H1 (cell line): ENCODE results near the gene PAQR5. TPM values are rescaled to one million over a fixed set of nuclear protein-coding genes. Genes with fewer than 3 reads are reported as not detected.

Source experiments
- CTCF ChIA-PET: fragments of 300-600 bp; sonication (Branson Sonifier 250); formaldehyde crosslinking; loops from one replicate; lab custom pipeline; 2021; ENCODE audit not compliant: partially characterized antibody; lab: Charles Lee
- POLR2A ChIA-PET: fragments of 300-600 bp; sonication (Branson Sonifier 250); formaldehyde crosslinking; loops from one replicate; lab custom pipeline; 2021; ENCODE audit warnings: inconsistent platforms; ENCODE audit not compliant: partially characterized antibody; lab: Charles Lee
- DNase-seq, 2 experiments: peaks; one replicate each; pipeline versions ENCODE4 v3.0.0 to v3.0.0-alpha.2; 2010 to 2022; ENCODE audit warnings: low spot score in 2 of 2, low read depth in 1 of 2, mixed read lengths in 1 of 2
- FAIRE-seq: peaks from 2 replicates; lab custom pipeline; 2011; peaks lifted over from hg19 to GRCh38; lab: Jason Lieb, UNC
- H2AFZ ChIP-seq: 2 replicates; pipeline ENCODE4 v1.8.1; 2012; ENCODE audit warnings: low read length, inconsistent platforms
- H2AK5ac ChIP-seq: 2 replicates; pipeline ENCODE4 v1.6.1; 2013; ENCODE audit warnings: low read depth, low read length
- H2BK120ac ChIP-seq: replicated peaks from 2 replicates; pipeline ENCODE3; 2013; ENCODE audit warnings: low read depth, low read length, inconsistent platforms
- H2BK12ac ChIP-seq: 2 replicates; pipeline ENCODE4 v1.6.1; 2013; ENCODE audit warnings: low read depth, low read length
- H2BK15ac ChIP-seq: 2 replicates; pipeline ENCODE4 v1.6.1; 2013; ENCODE audit warnings: low read length
- H2BK20ac ChIP-seq: 2 replicates; pipeline ENCODE4 v1.6.1; 2013; ENCODE audit warnings: low read length
- H2BK5ac ChIP-seq: 2 replicates; pipeline ENCODE4 v1.6.1; 2013; ENCODE audit warnings: low read depth, low read length
- H3K14ac ChIP-seq: 2 replicates; pipeline ENCODE4 v1.6.1; 2013; ENCODE audit warnings: inconsistent platforms; ENCODE audit not compliant: insufficient read length
- H3K18ac ChIP-seq: 2 replicates; pipeline ENCODE4 v1.6.1; 2013; ENCODE audit warnings: low read length; ENCODE audit errors: extremely low read depth
- H3K23ac ChIP-seq: 2 replicates; pipeline ENCODE4 v1.6.1; 2013; ENCODE audit warnings: inconsistent platforms; ENCODE audit not compliant: insufficient read length
- H3K23me2 ChIP-seq: 2 replicates; pipeline ENCODE4 v1.6.1; 2013; ENCODE audit warnings: low read depth, low read length
- H3K27ac ChIP-seq: 2 replicates; pipeline ENCODE4 v1.6.1; 2011; ENCODE audit warnings: low read depth, low read length, inconsistent platforms
- H3K27me3 ChIP-seq, 4 experiments: replicated peaks in 1 of 4; 1 replicate in 1 of 4; 2 replicates in 3 of 4; pipeline versions ENCODE4 v1.6.1 to v1.8.1; 2011 to 2013; ENCODE audit warnings: low read length in 3 of 4, mild to moderate bottlenecking in 3 of 4, inconsistent platforms in 2 of 4, mixed read lengths in 2 of 4, moderate library complexity in 1 of 4; ENCODE audit not compliant: control insufficient read depth in 3 of 4, insufficient read depth in 3 of 4; ENCODE audit errors: extremely low read depth in 1 of 4
- H3K36me3 ChIP-seq, 4 experiments: 2 replicates each; pipeline versions ENCODE4 v1.6.1 to v1.8.1; 2011 to 2013; ENCODE audit warnings: mild to moderate bottlenecking in 4 of 4, low read length in 3 of 4, moderate library complexity in 2 of 4, control low read depth in 1 of 4, inconsistent platforms in 1 of 4; ENCODE audit not compliant: insufficient read depth in 4 of 4, control insufficient read depth in 2 of 4
- H3K4ac ChIP-seq: replicated peaks from 2 replicates; pipeline ENCODE3; 2013; ENCODE audit warnings: low read length, low read depth, mixed read lengths, inconsistent platforms; ENCODE audit not compliant: insufficient read length
- H3K4me1 ChIP-seq, 4 experiments: replicated peaks in 1 of 4; 1 replicate in 1 of 4; 2 replicates in 3 of 4; pipeline versions ENCODE4 v1.6.1 to v1.8.1; 2011 to 2013; ENCODE audit warnings: low read length in 3 of 4, inconsistent platforms in 2 of 4, mixed read lengths in 1 of 4; ENCODE audit not compliant: insufficient read depth in 4 of 4, control insufficient read depth in 3 of 4
- H3K4me2 ChIP-seq, 2 experiments: 2 replicates each; pipeline versions ENCODE4 v1.6.1 to v1.8.1; 2011 to 2013; ENCODE audit warnings: low read depth in 2 of 2, low read length in 2 of 2, control low read depth in 1 of 2, inconsistent platforms in 1 of 2, mild to moderate bottlenecking in 1 of 2; ENCODE audit not compliant: insufficient read depth in 1 of 2
- H3K4me3 ChIP-seq, 4 experiments: fragments of 200-600, 300-600 bp in 1 of 4; sonication (generic), shearing (Covaris generic), sonication (Bioruptor Twin) in 1 of 4; 2 replicates each; pipeline versions ENCODE4 v1.5.1 to v1.8.1; 2011 to 2016; ENCODE audit warnings: low read length in 4 of 4, low read depth in 3 of 4, control low read depth in 2 of 4, inconsistent platforms in 2 of 4, mild to moderate bottlenecking in 2 of 4, mixed read lengths in 1 of 4, moderate library complexity in 1 of 4; ENCODE audit not compliant: insufficient read depth in 2 of 4; ENCODE audit errors: extremely low read depth in 1 of 4
- H3K56ac ChIP-seq: replicated peaks from 2 replicates; pipeline ENCODE3; 2013; ENCODE audit warnings: low read depth, mild to moderate bottlenecking, mixed read lengths, low read length, inconsistent platforms; ENCODE audit not compliant: insufficient read length
- H3K79me1 ChIP-seq: 2 replicates; pipeline ENCODE4 v1.6.1; 2013; ENCODE audit warnings: low read depth, low read length, control low read depth
- H3K79me2 ChIP-seq, 2 experiments: 2 replicates each; pipeline versions ENCODE4 v1.6.1 to v1.8.1; 2012 to 2013; ENCODE audit warnings: low read length in 2 of 2, mild to moderate bottlenecking in 2 of 2, inconsistent platforms in 1 of 2; ENCODE audit not compliant: insufficient read depth in 2 of 2, control insufficient read depth in 1 of 2
- H3K9ac ChIP-seq, 4 experiments: replicated peaks in 1 of 4; 1 replicate in 1 of 4; 2 replicates in 3 of 4; pipeline versions ENCODE4 v1.6.1 to v1.8.1; 2011 to 2013; ENCODE audit warnings: low read depth in 3 of 4, low read length in 3 of 4, control low read depth in 2 of 4, mild to moderate bottlenecking in 2 of 4, moderate library complexity in 2 of 4, inconsistent platforms in 1 of 4; ENCODE audit errors: extremely low read depth in 1 of 4
- H3K9me3 ChIP-seq, 2 experiments: 2 replicates each; pipeline versions ENCODE4 v1.6.1 to v1.8.1; 2012 to 2013; ENCODE audit warnings: mild to moderate bottlenecking in 2 of 2, moderate library complexity in 2 of 2, control low read depth in 1 of 2, inconsistent platforms in 1 of 2, low read depth in 1 of 2, low read length in 1 of 2, mixed read lengths in 1 of 2; ENCODE audit not compliant: insufficient read depth in 2 of 2
- H4K20me1 ChIP-seq, 2 experiments: replicated peaks in 1 of 2; 2 replicates each; pipeline versions ENCODE3 to v1.8.1; 2011 to 2013; ENCODE audit warnings: inconsistent platforms in 2 of 2, low read length in 2 of 2, mild to moderate bottlenecking in 1 of 2; ENCODE audit not compliant: insufficient read depth in 2 of 2, control insufficient read depth in 1 of 2
- H4K5ac ChIP-seq: 2 replicates; pipeline ENCODE4 v1.6.1; 2013; ENCODE audit warnings: low read length, low read depth, mixed read lengths, inconsistent platforms; ENCODE audit not compliant: insufficient read length
- H4K8ac ChIP-seq: 2 replicates; pipeline ENCODE4 v1.8.0; 2013; ENCODE audit warnings: mild to moderate bottlenecking, moderate library complexity, low read length, inconsistent platforms; ENCODE audit not compliant: insufficient read depth; ENCODE audit errors: extremely low read depth
- H4K91ac ChIP-seq: replicated peaks from 2 replicates; pipeline ENCODE3; 2013; ENCODE audit warnings: low read length, mixed read lengths, inconsistent platforms; ENCODE audit not compliant: insufficient read length
- BCL11A ChIP-seq, 2 experiments: IDR thresholded peaks; one replicate each; pipeline ENCODE4 v1.6.1; 2011; ENCODE audit warnings: low read depth in 2 of 2, low read length in 2 of 2, mild to moderate bottlenecking in 2 of 2
- BRCA1 ChIP-seq: IDR thresholded peaks from 2 replicates; pipeline ENCODE4 v1.6.1; 2012; ENCODE audit warnings: low read depth, low read length, improper control_type of control experiment
- CBX8 ChIP-seq: fragments of 300-800, 300-1000 bp; sonication (generic); IDR thresholded peaks from 2 replicates; pipeline ENCODE4 v1.7.1; 2016; ENCODE audit warnings: low read depth, low read length, borderline replicate concordance
- CEBPB ChIP-seq: IDR thresholded peaks from 2 replicates; pipeline ENCODE4 v1.6.1; 2012; ENCODE audit warnings: low read depth, low read length
- CTBP2 ChIP-seq: IDR thresholded peaks from 2 replicates; pipeline ENCODE4 v1.7.0; 2011; ENCODE audit warnings: borderline replicate concordance, mild to moderate bottlenecking, moderate library complexity, mixed read lengths, low read length; ENCODE audit not compliant: insufficient read depth, insufficient read length
- EZH2 ChIP-seq: fragments of 200-600 bp; sonication (generic); IDR thresholded peaks from 2 replicates; pipeline ENCODE4 v1.7.1; 2012; ENCODE audit warnings: low read depth, mild to moderate bottlenecking, moderate library complexity, low read length, inconsistent platforms; ENCODE audit not compliant: severe bottlenecking
- GABPA ChIP-seq: IDR thresholded peaks from 2 replicates; pipeline ENCODE4 v1.6.1; 2011; ENCODE audit warnings: mild to moderate bottlenecking, low read length, moderate library complexity, borderline replicate concordance; ENCODE audit not compliant: insufficient read depth
- JUN ChIP-seq: IDR thresholded peaks from 2 replicates; pipeline ENCODE4 v1.6.1; 2011; ENCODE audit warnings: low read depth, mild to moderate bottlenecking, improper control_type of control experiment, low read length
- KDM1A ChIP-seq: fragments of 200-600, 300-600 bp; sonication (generic); IDR thresholded peaks from 2 replicates; pipeline ENCODE4 v1.7.1; 2016; ENCODE audit warnings: mild to moderate bottlenecking, low read length, borderline replicate concordance
- MAFK ChIP-seq: IDR thresholded peaks from 2 replicates; pipeline ENCODE4 v1.6.1; 2012; ENCODE audit warnings: low read depth, mild to moderate bottlenecking, improper control_type of control experiment, low read length
- RXRA ChIP-seq: IDR thresholded peaks from 2 replicates; pipeline ENCODE4 v1.6.1; 2011; ENCODE audit warnings: low read depth, mild to moderate bottlenecking, low read length, moderate library complexity; ENCODE audit not compliant: insufficient read depth
- TAF1 ChIP-seq: IDR thresholded peaks from 2 replicates; pipeline ENCODE4 v1.6.1; 2011; ENCODE audit warnings: mild to moderate bottlenecking, low read depth, low read length
- WGBS, 2 experiments: shearing (Covaris generic) in 1 of 2; methylation state at CpG; one replicate each; pipeline versions ENCODE4 v1.1.6 to v1.1.7; 2013 to 2015; ENCODE audit warnings: low lambda C conversion rate in 2 of 2, mixed read lengths in 2 of 2, inconsistent platforms in 1 of 2, low coverage in 1 of 2, missing lambda C conversion rate in 1 of 2; ENCODE audit not compliant: insufficient replicate concordance in 2 of 2, insufficient coverage in 1 of 2, insufficient read length in 1 of 2; ENCODE audit errors: extremely low coverage in 1 of 2, missing lambda C conversion rate in 1 of 2; 5-methylcytosine and 5-hydroxymethylcytosine counted together
- polyA plus RNA-seq, 7 experiments: library from polyadenylated mRNA; depleted of rRNA in 3 of 7; stranded (reverse) in 5 of 7; unstranded in 2 of 7; fragments of >200 nt in 5 of 7; fragments of 200-250 nt in 2 of 7; gene quantifications; 1 replicate in 5 of 7; 2 replicates in 1 of 7; 4 replicates in 1 of 7; pipeline versions ENCODE4 v1.2.1 to v1.2.3, GENCODE V29; 2011 to 2013; ENCODE audit warnings: missing spikeins in 2 of 7, mixed read lengths in 2 of 7
- total RNA-seq: library from RNA; stranded (reverse); fragmentation: NEBNext Ultra II Directional; extraction: Animal tissue kit (Norgen Biotek cat#: 25700); gene quantifications from 2 replicates; pipeline ENCODE4 v1.2.1, GENCODE V29; 2021
- TF ChIP-seq, protein P1 (sequence below): IDR thresholded peaks from 2 replicates; pipeline ENCODE4 v1.6.1; 2012; ENCODE audit warnings: low read length, inconsistent platforms

PAQR5 gene
- total and polyA plus RNA-seq, 2 of the 8 experiments (the other 6 are each of a cell fraction or from before 2014, with no cell fraction given): 8.7 to 18.1 TPM

DNA sequence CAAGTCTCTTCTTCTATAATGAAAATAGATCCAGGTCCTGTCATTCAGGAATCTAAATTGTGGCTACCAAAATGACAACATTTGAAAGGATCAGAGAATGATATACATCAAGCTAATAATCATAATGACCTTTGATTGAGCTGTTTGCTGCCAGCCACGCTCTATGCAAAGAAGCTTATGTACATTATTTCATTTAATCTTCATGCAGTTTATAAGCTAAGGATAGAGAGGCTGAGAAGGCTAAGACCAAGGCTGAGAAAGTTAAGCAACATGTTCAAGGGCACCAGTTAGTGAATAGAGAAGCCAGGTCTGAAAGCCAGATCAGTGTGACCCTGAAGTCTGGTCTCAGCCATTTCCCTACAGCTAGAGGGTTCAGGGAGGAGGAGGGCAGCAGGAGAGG, 29.4 kb downstream of the PAQR5 start:
- CTCF ChIA-PET: interaction anchor here (0.8 to 1.1 kb wide), 2 partner anchors 15 to 18 kb away, joined by 3 to 5 read pairs; no protein-coding TSS in a partner anchor
- FAIRE-seq: no peak
- WGBS, 2 experiments: 95% methylated on average over 1 of the region's 1 CpG; no CpG with 5 or more reads in 1 of the 2 experiments

More for the DNA sequence above, 29.4 kb downstream of the PAQR5 start:
- Histone ChIP-seq H3K79me2 (no peaks in the 10 kb centered on the region), H2BK12ac (no peak overlapping the region), H3K4me1 (peaks cover 0 to 3% (median 1%) of the 10 kb centered on the region in 4 experiments; a peak in 4 of 7 replicates), H3K9me3 (no peaks in the 10 kb centered on the region), H2BK20ac (no peak overlapping the region), H4K20me1 (peaks cover 0 to 2% of the 10 kb centered on the region in 2 experiments), H3K27me3 (no peaks in the 10 kb centered on the region), H3K23me2 (no peaks in the 10 kb centered on the region), H3K56ac (no peak overlapping the region), H3K9ac (no peak overlapping the region), H2BK5ac (no peak overlapping the region), H3K4ac (no peak overlapping the region), H3K36me3 (no peaks in the 10 kb centered on the region), H3K14ac (no peak overlapping the region), H2BK15ac (no peak overlapping the region), H3K18ac (no peak overlapping the region), H4K8ac (no peak overlapping the region), H3K27ac (no peak overlapping the region), H4K91ac (no peak overlapping the region), H4K5ac (no peak overlapping the region), H2BK120ac (no peak overlapping the region), H3K23ac (no peak overlapping the region), H3K4me3 (no peak overlapping the region), H2AFZ (no peak overlapping the region), H3K4me2 (no peak overlapping the region), H3K79me1 (no peaks in the 10 kb centered on the region), H2AK5ac (no peak overlapping the region)
- no peak for DNase-seq
- POLR2A ChIA-PET: no interaction called here
- no peak for TF ChIP-seq KDM1A
- no peak for TF ChIP-seq RXRA
- TF ChIP-seq CEBPB: no peak
- no peak for TF ChIP-seq BCL11A (IDR thresholded peaks at IDR 0.05; ENCODE audit: low read depth in 2 of 2, low read length in 2 of 2)
- TF ChIP-seq, protein P1, sequence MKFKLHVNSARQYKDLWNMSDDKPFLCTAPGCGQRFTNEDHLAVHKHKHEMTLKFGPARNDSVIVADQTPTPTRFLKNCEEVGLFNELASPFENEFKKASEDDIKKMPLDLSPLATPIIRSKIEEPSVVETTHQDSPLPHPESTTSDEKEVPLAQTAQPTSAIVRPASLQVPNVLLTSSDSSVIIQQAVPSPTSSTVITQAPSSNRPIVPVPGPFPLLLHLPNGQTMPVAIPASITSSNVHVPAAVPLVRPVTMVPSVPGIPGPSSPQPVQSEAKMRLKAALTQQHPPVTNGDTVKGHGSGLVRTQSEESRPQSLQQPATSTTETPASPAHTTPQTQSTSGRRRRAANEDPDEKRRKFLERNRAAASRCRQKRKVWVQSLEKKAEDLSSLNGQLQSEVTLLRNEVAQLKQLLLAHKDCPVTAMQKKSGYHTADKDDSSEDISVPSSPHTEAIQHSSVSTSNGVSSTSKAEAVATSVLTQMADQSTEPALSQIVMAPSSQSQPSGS: no peak
- TF ChIP-seq EZH2: no peak
- no peak for TF ChIP-seq GABPA
- no peak for TF ChIP-seq BRCA1
- TF ChIP-seq CBX8: no peak
- TF ChIP-seq CTBP2: no peak
- TF ChIP-seq TAF1: no peak
- TF ChIP-seq MAFK: no peak
- TF ChIP-seq JUN: no peak
